H9 (cell line): ENCODE measurements around the gene IL3. TPM values are rescaled to one million over a fixed set of nuclear protein-coding genes. Genes with fewer than 3 reads are reported as not detected.

Source experiments
- DNase-seq: peaks from one replicate; pipeline ENCODE4 v3.0.0-alpha.2; 2017
- H2AFZ ChIP-seq: one replicate; pipeline ENCODE4 v1.6.1; 2013; ENCODE audit warnings: mild to moderate bottlenecking, low read length, control low read depth, moderate library complexity
- H2AK5ac ChIP-seq: 2 replicates; pipeline ENCODE4 v1.6.1; 2013; ENCODE audit warnings: low read length, control low read depth, mixed read lengths; ENCODE audit not compliant: insufficient read length
- H2BK120ac ChIP-seq: one replicate; pipeline ENCODE4 v1.6.1; 2013; ENCODE audit warnings: low read depth, mild to moderate bottlenecking, low read length, control low read depth, inconsistent platforms; ENCODE audit not compliant: poor library complexity, severe bottlenecking
- H2BK12ac ChIP-seq: 2 replicates; pipeline ENCODE4 v1.6.1; 2013; ENCODE audit warnings: low read length, control low read depth, mixed read lengths, low read depth; ENCODE audit not compliant: insufficient read length
- H2BK15ac ChIP-seq: 2 replicates; pipeline ENCODE4 v1.6.1; 2013; ENCODE audit warnings: low read depth, low read length, control low read depth
- H2BK20ac ChIP-seq: one replicate; pipeline ENCODE4 v1.6.1; 2013; ENCODE audit warnings: low read depth, mild to moderate bottlenecking, low read length, control low read depth, inconsistent platforms; ENCODE audit not compliant: poor library complexity, severe bottlenecking
- H2BK5ac ChIP-seq: 2 replicates; pipeline ENCODE4 v1.6.1; 2013; ENCODE audit warnings: low read length, control low read depth, mixed read lengths; ENCODE audit not compliant: insufficient read length
- H3K14ac ChIP-seq: 2 replicates; pipeline ENCODE4 v1.6.1; 2013; ENCODE audit warnings: low read length, control low read depth; ENCODE audit not compliant: insufficient read depth
- H3K18ac ChIP-seq: 2 replicates; pipeline ENCODE4 v1.6.1; 2013; ENCODE audit warnings: low read depth, mild to moderate bottlenecking, mixed read lengths, low read length, control low read depth; ENCODE audit not compliant: insufficient read length
- H3K23ac ChIP-seq: 2 replicates; pipeline ENCODE4 v1.6.1; 2013; ENCODE audit warnings: low read length, control low read depth, mixed read lengths, low read depth; ENCODE audit not compliant: insufficient read length
- H3K23me2 ChIP-seq: 2 replicates; pipeline ENCODE4 v1.6.1; 2013; ENCODE audit warnings: low read depth, mild to moderate bottlenecking, mixed read lengths, low read length, control low read depth; ENCODE audit not compliant: insufficient read length, poor library complexity, severe bottlenecking
- H3K27ac ChIP-seq: 2 replicates; pipeline ENCODE4 v1.5.1; 2013; ENCODE audit warnings: low read length, control low read depth, mixed read lengths, low read depth; ENCODE audit not compliant: insufficient read length
- H3K27me3 ChIP-seq: 2 replicates; pipeline ENCODE4 v1.6.1; 2013; ENCODE audit warnings: low read length, control low read depth, inconsistent platforms; ENCODE audit not compliant: insufficient read depth
- H3K4ac ChIP-seq: 2 replicates; pipeline ENCODE4 v1.6.1; 2013; ENCODE audit warnings: low read depth, mild to moderate bottlenecking, control low read depth, inconsistent platforms, low read length, moderate library complexity
- H3K4me1 ChIP-seq: 2 replicates; pipeline ENCODE4 v1.6.1; 2013; ENCODE audit warnings: low read length, control low read depth, inconsistent platforms; ENCODE audit not compliant: insufficient read depth
- H3K4me2 ChIP-seq: 2 replicates; pipeline ENCODE4 v1.6.1; 2013; ENCODE audit warnings: low read length, control low read depth, mixed read lengths; ENCODE audit not compliant: insufficient read length, insufficient read depth
- H3K56ac ChIP-seq: 2 replicates; pipeline ENCODE4 v1.6.1; 2013; ENCODE audit warnings: low read depth, mild to moderate bottlenecking, mixed read lengths, low read length, control low read depth; ENCODE audit not compliant: insufficient read length
- H3K79me1 ChIP-seq: 2 replicates; pipeline ENCODE4 v1.6.1; 2013; ENCODE audit warnings: low read depth, mild to moderate bottlenecking, moderate library complexity, low read length, control low read depth, inconsistent platforms; ENCODE audit not compliant: insufficient read depth, poor library complexity, severe bottlenecking
- H3K79me2 ChIP-seq: 2 replicates; pipeline ENCODE4 v1.6.1; 2013; ENCODE audit warnings: low read length, control low read depth, inconsistent platforms; ENCODE audit not compliant: insufficient read depth
- H3K9ac ChIP-seq: 2 replicates; pipeline ENCODE4 v1.6.1; 2013; ENCODE audit warnings: low read length, control low read depth, mixed read lengths; ENCODE audit not compliant: insufficient read length; ENCODE audit errors: extremely low read depth
- H3K9me3 ChIP-seq: one replicate; pipeline ENCODE4 v1.6.1; 2013; ENCODE audit warnings: low read depth, low read length, inconsistent platforms; ENCODE audit not compliant: control insufficient read depth
- H3T11ph ChIP-seq: one replicate; pipeline ENCODE4 v1.6.1; 2013; ENCODE audit warnings: mild to moderate bottlenecking, low read length, control low read depth, inconsistent platforms
- H4K20me1 ChIP-seq: one replicate; pipeline ENCODE4 v1.6.1; 2013; ENCODE audit not compliant: control insufficient read depth, insufficient read length, insufficient read depth
- H4K5ac ChIP-seq: 2 replicates; pipeline ENCODE4 v1.6.1; 2013; ENCODE audit warnings: low read depth, mild to moderate bottlenecking, mixed read lengths, low read length, control low read depth; ENCODE audit not compliant: insufficient read length
- H4K8ac ChIP-seq: replicated peaks from 2 replicates; pipeline ENCODE4 v1.6.1; 2013; ENCODE audit warnings: low read length, control low read depth, mixed read lengths, low read depth; ENCODE audit not compliant: insufficient read length
- H4K91ac ChIP-seq: 2 replicates; pipeline ENCODE4 v1.6.1; 2013; ENCODE audit warnings: low read depth, mild to moderate bottlenecking, moderate library complexity, mixed read lengths, low read length, control low read depth; ENCODE audit not compliant: insufficient read length
- H3K27ac Mint-ChIP-seq, 3 experiments: 2 replicates in 2 of 3; 3 replicates in 1 of 3; pipeline ENCODE4 v1.8.0; 2020 to 2021; ENCODE audit warnings: mixed read lengths in 3 of 3, mild to moderate bottlenecking in 1 of 3, moderate library complexity in 1 of 3
- H3K27me3 Mint-ChIP-seq: 2 replicates; pipeline ENCODE4 v1.8.0; 2021; ENCODE audit warnings: low read depth, mild to moderate bottlenecking, moderate library complexity, mixed read lengths
- H3K36me3 Mint-ChIP-seq, 3 experiments: 2 replicates in 2 of 3; 3 replicates in 1 of 3; pipeline ENCODE4 v1.8.0; 2020 to 2021; ENCODE audit warnings: low read depth in 3 of 3, mixed read lengths in 3 of 3; ENCODE audit not compliant: insufficient read depth in 1 of 3
- H3K4me1 Mint-ChIP-seq, 2 experiments: 2 replicates each; pipeline ENCODE4 v1.8.0; 2020; ENCODE audit warnings: mixed read lengths in 2 of 2
- H3K4me3 Mint-ChIP-seq, 2 experiments: 2 replicates in 1 of 2; 3 replicates in 1 of 2; pipeline ENCODE4 v1.8.0; 2020 to 2021; ENCODE audit warnings: mild to moderate bottlenecking in 2 of 2, mixed read lengths in 2 of 2, moderate library complexity in 1 of 2
- H3K9me3 Mint-ChIP-seq, 2 experiments: 2 replicates in 1 of 2; 3 replicates in 1 of 2; pipeline ENCODE4 v1.8.0; 2020; ENCODE audit warnings: mild to moderate bottlenecking in 2 of 2, mixed read lengths in 2 of 2, moderate library complexity in 1 of 2
- CTCF ChIP-seq: fragments of 200-600 bp; sonication (generic); conservative IDR thresholded peaks from 3 replicates; pipeline ENCODE4 v1.8.0; 2021; ENCODE audit warnings: antibody characterized with exemption, mild to moderate bottlenecking
- WGBS: extraction: QIAGEN DNeasy Blood & Tissue Kit; methylation state at CpG from one replicate; pipeline ENCODE4 v1.1.7; 2013; ENCODE audit warnings: missing lambda C conversion rate, low lambda C conversion rate, mixed read lengths; ENCODE audit not compliant: insufficient read length; ENCODE audit errors: extremely low coverage; 5-methylcytosine and 5-hydroxymethylcytosine counted together
- total RNA-seq: library from RNA; stranded (reverse); gene quantifications from 2 replicates; pipeline ENCODE4 v1.2.1, GENCODE V29; 2021

The IL3 gene
- total RNA-seq, 1 experiment from 2014 or later, result not detected

- Histone ChIP-seq H3K9me3 (no peaks in the 10 kb centered on the region), H3K9ac (no peak overlapping the region), H2AK5ac (no peak overlapping the region), H2BK20ac (no peak overlapping the region), H3K79me2 (no peaks in the 10 kb centered on the region), H3K4me1 (no peaks in the 10 kb centered on the region), H4K5ac (no peak overlapping the region), H3K56ac (no peak overlapping the region), H2AFZ (no peak overlapping the region), H3K14ac (no peak overlapping the region), H3K4me2 (no peak overlapping the region), H3K79me1 (no peaks in the 10 kb centered on the region), H3K27me3 (no peaks in the 10 kb centered on the region), H3K27ac (no peak overlapping the region), H3T11ph (no peak overlapping the region), H3K23me2 (no peaks in the 10 kb centered on the region), H3K23ac (no peak overlapping the region), H4K8ac (no peak overlapping the region), H2BK15ac (no peak overlapping the region), H2BK120ac (no peak overlapping the region), H3K4ac (no peak overlapping the region), H3K18ac (no peak overlapping the region), H4K20me1 (no peaks in the 10 kb centered on the region), H4K91ac (no peak overlapping the region), H2BK12ac (no peak overlapping the region), H2BK5ac (no peak overlapping the region)
- no peak for TF ChIP-seq CTCF
- H3K27ac Mint-ChIP-seq, result no peak overlapping the region
- H3K4me1 Mint-ChIP-seq, result peaks cover 7 to 14% of the 10 kb centered on the region in 2 experiments; a peak in 3 of 4 replicates
- no peaks in the 10 kb centered on the region; a peak in 1 of 5 replicates for H3K9me3 Mint-ChIP-seq
- no peaks in the 10 kb centered on the region for H3K36me3 Mint-ChIP-seq
- H3K27me3 Mint-ChIP-seq, result no peaks in the 10 kb centered on the region; the same call in 1 of the 2 replicates
- H3K4me3 Mint-ChIP-seq, result no peak overlapping the region
- DNase-seq, result no peak
- WGBS, result no CpG with 5 or more reads among the region's 5 CpGs
Measured at GRCh38 chr5:132064140-132064539, 3.7 kb downstream of the IL3 start.
